ENCODE data around the gene KCNN2.

The KCNN2 gene

GRCh38 chr5:114362977-114363761, 1.3 kb downstream of the KCNN2 start:
- no peak for DNase-seq (ENCODE audit: low read depth)

DNA sequence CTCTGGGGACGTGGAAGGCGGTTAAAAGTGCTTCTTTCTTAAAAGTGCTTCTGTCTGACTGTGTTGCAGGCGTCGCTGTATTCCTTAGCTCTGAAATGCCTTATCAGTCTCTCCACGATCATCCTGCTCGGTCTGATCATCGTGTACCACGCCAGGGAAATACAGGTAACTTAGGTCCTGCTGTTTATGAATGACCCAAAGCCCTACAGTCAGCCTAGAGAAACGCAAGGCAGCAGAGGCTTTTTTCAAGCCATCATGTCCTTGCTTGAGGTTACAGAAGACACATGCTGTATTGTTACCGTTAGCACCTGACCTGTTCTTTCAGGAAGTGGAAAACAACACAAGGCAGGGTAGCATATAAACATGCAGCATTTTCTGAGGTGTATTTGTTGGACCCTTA, 2.0 kb downstream of the KCNN2 start:
- no peak for DNase-seq (ENCODE audit: low read depth)

GRCh38 chr5:114367029-114367428, 5.2 kb downstream of the KCNN2 start:
- DNase-seq (ENCODE audit: low read depth) = no peak

DNA sequence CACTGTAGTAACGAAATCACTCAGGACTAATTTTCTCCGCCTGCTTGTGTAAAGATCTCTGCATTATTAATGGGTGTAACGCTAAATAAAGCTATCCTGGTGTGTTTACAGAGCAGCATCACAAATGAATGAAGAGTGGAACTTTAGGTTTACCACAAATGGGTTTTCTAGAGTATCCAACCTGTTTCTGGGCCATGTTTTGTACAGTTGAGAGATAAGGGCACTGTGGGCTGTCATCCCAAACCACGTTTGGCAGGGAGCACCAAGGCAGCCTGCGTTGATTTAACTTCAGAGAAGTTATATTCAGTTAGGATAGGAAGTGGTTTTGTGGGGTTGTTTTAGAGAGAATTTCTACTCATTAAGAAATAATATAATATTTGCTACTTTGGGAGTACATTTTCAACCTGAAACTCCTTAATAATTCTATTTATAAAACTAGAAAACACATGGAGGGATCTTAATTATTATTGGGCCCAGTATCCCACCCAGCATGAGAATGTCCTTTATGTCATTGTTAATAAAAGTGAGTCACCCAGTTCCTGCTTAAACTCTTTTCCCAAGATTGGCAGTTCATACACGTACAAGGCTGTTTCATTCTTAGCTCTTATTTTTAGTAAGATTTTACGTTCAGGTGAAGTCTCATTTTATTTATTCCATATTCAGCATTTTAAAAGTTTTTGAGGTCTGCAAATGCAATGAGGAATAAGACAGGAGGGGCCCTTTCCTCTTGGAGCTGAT, 8.0 kb downstream of the KCNN2 start:
- DNase-seq (ENCODE audit: low read depth) = no peak

DNA sequence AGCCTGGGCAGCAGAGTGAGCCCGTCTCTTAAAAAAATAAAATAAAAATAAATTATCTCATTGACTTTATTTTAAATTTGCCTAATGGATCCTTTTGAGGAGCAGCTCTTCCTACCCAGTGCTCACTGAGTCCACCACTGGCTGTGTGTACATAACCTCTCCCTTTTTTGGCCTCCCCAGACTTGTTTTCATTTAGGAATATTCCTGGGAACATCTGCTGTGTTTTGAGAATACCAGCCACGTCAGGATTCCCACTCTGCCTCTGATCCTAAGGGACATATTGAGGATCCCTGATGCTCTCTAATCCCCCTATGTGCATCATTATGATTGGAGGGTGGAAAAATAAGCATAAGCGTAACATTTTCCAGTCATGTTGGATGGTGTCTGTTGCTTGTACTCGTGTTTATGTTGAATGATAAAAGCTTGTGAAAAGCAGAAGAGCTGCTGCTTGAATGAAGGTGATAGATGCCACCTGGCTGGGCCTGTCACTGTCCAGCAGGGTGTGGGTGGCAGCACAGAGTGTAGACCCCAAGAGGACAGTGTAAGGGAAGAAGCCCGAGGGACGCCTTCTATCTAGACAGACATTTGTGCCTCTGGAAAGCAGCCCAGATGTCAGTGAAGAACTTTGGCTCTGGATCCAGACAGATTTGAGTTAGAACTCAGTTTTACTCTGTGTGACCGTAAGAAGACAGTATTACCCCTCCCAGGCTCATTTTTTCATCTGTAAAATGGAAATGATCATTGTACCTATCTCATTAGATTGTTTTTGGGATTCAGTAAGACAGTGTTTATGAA, 15.4 kb downstream of the KCNN2 start:
- DNase-seq (ENCODE audit: low read depth) = no peak

DNA sequence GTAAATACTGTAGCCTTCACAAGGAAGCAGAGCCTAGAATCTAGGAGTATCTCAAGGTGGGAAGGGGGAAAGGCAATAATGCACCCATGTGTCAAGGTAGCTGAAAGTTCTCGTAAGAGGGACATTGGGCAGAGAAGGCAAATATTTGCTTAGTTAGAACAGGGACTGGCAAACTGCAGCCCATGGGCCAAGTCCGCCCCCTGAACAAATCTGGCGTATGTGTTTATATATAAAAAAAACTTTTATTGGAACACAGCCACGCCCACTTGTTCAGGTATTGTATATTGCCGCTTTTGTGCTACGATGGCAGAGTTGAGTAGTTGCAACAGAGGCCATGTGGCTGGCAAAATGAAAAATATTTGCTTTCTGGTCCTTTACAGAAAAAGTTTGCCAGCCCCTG, 16.1 kb downstream of the KCNN2 start:
- DNase-seq (ENCODE audit: low read depth) = no peak

DNA sequence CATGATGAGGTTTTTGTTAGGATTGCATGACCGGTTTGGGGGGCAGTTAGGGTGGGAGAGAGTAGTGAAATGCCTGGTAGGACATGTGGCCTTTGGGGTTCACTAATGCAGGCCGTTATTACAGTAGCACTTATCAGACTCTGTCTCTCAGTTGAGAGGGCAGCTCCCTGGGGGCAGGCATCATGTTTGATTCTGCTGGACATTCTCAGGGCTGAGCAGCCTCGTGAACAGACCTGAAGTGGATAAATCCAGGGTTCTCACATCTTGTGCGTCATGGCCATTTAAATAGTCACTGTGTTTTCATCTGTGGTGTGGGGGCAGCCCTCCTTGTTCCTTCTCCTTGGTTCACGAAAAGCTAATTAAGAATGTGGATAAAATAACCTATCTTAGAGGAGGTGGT, 18.9 kb downstream of the KCNN2 start:
- no peak for DNase-seq (ENCODE audit: low read depth)

DNA sequence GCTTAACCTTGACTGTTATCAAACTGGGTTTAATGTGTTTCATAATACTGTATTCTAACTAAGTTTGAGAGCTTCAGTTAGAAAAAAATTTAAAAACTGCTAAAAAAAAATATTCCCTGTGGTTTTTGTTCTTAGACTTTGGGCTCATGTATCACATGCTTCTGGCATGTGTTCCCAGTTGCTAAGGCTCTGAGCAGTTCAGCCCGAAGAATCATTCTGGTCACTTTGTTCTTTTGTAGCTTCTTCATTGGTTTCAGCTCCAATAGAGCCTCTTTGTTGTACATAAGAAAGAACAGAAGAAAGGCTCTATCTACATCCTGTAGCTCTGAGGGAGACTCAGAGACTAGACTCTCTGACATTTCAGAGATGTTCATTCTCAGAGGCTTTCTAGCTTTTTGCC, 25.6 kb downstream of the KCNN2 start:
- DNase-seq (ENCODE audit: low read depth) = no peak

DNA sequence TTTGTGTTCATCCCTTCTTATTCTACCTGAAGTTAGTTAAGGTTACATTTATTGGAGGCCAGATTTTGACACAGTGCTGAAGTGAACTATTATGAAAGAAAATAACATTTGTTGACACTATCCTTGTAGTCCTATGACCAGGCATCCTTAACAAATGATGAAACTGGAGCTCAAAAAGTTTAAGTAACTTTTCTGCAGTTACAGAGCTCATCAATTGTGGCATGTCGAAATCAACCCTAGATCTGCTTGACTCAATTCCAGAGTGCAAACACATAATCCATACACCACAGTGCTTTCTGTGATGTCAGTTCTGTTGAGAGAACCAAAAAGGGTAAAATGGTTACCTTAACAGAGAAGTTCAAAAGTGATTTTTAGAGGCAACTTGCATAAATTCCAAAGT, 28.6 kb downstream of the KCNN2 start:
- DNase-seq (ENCODE audit: low read depth) = no peak

GRCh38 chr5:114391321-114391720, 29.5 kb downstream of the KCNN2 start:
- no peak for DNase-seq (ENCODE audit: low read depth)

GRCh38 chr5:114393159-114393558, 31.3 kb downstream of the KCNN2 start:
- no peak for DNase-seq (ENCODE audit: low read depth)

GRCh38 chr5:114402206-114402605, 40.3 kb downstream of the KCNN2 start:
- DNase-seq (ENCODE audit: low read depth) = no peak

DNA sequence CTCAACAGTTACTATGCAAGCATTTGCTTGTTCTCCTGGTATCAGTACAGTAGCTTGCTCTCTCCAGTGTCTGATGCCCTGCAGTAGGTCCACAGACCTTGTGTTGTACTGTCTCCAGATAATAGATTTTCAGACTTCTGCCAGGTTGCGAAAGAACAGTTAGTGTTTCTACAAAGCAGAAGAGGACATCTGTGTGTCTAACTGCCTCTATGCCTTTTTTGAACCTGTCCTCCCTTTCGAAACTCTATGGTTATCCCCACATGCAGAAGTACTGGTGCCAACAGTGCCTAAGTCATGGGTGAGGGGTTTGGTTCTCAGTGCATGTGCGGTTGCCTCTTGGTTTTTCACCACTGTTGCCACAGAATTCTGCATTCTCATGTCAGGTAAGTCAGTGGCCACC, 45.9 kb downstream of the KCNN2 start:
- no peak for DNase-seq (ENCODE audit: low read depth)

DNA sequence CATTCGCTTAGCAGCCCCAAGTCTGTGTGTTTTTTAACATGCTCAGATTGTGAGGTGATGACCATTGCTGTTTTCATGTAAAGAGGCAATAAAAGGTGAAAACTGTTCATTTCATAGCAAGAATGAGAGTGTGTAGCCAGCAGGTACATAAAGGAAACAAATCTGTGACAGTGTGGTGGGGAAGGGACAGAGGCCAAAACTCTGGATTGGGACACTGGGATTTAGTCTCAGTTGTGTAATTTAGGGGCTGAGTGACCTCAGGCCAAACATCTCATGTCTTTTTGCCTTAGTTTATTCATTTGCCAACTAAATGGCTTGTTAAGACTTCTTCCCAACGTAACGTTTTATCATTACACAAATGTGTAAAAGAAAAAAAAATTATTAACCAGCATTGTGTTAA, 47.0 kb downstream of the KCNN2 start:
- DNase-seq (ENCODE audit: low read depth) = no peak

GRCh38 chr5:114411380-114411931, 49.6 kb downstream of the KCNN2 start:
- DNase-seq (ENCODE audit: low read depth) = no peak

DNA sequence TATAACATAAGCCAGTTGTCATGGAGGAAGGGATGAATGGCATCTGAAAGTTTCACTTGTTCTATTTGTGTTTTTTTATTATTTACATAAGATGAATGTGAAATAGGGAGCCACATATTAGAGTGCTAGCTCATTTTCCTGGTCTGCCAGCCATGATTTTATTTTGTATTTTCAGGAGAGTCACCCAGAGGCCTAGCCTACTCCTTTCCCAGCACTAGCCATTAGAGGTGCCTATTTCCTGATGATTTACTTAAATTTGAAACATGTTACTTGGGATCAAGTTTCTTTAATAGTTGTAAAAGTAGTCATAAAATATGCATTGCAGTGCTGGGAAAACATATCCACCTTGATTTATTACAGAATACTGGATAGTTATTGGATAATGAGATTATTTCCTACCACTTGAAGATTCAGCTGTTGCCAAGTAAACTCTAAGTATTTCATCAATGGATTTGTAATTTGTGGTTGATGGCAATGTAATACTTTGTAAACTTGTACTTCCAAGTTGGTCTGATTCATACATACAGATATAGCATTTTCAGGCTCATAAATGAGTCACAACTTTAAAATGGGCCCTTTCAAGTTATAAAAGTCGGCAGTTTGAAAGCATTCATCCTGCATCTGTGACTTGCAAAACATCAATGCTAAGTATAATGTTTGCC, 50.8 kb downstream of the KCNN2 start:
- peak; percentile 27 for DNase-seq (ENCODE audit: low read depth)

GRCh38 chr5:114415760-114416159, 53.9 kb downstream of the KCNN2 start:
- no peak for DNase-seq (ENCODE audit: low read depth)

GRCh38 chr5:114416254-114416653, 54.4 kb downstream of the KCNN2 start:
- DNase-seq (ENCODE audit: low read depth) = no peak

GRCh38 chr5:114417519-114417918, 55.6 kb downstream of the KCNN2 start:
- no peak for DNase-seq (ENCODE audit: low read depth)

GRCh38 chr5:114418176-114419066, 56.6 kb downstream of the KCNN2 start:
- DNase-seq (ENCODE audit: low read depth) = no peak

DNA sequence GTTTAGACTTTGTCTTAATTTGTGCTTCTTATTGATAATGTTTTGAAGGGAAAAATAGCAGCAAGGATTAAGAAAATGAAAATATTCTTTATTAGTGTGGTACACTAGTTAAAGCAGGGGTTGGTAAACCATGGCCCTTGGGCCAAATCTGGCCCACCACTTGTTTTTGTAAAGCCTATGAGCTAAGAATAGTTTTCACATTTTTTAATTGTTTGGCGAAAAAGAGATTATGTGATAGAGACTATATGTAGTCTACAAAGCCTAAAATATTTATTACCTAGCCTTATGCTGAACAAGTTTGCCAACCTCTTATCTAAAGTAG, 57.2 kb downstream of the KCNN2 start:
- DNase-seq (ENCODE audit: low read depth) = no peak
